ENCODE results near the gene TBXA2R. TPM values are rescaled to one million over a fixed set of nuclear protein-coding genes. Genes with fewer than 3 reads are reported as not detected.

Gene TBXA2R
- total and polyA plus RNA-seq, 2 of the 4 experiments (the other 2 are of a cell fraction): 0.36 to 2.3 TPM

DNA sequence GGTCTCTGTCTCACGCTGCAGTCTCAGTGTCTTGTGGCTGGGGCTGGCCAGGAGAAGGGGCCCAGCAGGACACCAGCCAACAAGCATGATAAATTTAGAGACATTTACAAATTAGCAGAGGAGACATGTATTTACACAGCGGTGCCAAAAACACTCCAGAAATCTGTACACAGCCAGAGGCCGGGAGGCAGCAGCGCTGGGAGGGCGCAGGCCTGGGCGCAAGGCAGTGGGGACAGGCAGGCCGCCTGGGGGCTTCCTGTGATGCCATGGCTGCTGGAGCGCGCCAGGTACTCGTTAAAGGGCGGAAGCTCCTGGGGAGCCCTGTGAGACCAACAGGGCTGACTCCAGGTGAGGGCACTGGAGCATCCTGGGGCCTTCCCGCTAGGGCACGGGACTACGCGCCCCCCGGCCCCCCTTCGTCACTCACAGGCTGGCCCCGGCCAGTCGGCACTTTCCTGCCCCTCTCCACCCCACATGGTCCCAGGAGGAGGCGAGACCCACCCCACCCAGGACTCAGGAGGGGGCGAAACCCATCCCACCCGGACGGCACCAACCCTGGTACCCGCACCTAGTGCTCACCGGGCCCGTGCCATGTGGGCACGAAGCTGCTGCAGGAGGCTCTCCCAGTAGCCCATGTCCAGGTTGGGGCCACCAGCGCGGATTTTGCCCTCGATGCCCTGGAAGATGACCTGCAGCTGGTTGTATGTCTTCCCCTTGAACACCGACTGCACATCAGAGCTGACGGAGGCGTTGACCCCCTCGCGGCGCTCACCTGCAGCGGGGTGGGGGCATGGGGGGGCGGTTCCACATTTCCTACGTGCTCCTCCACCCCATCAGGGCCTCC is 7.4 kb upstream of the TBXA2R start:
- Histone ChIP-seq H3K56ac (ENCODE audit: extremely low read depth, insufficient read depth, low read length) (no peak overlapping the region), H3K36me3 (ENCODE audit: control insufficient read depth, insufficient read depth, low read length) (peaks cover 32% of the 10 kb centered on the region), H3K4me3 (ENCODE audit: insufficient read depth, low read depth, low read length) (no peak overlapping the region), H4K5ac (ENCODE audit: low read depth, low read length) (no peak overlapping the region), H3K4me1 (ENCODE audit: control insufficient read depth, insufficient read depth, low read length) (peaks cover 3% of the 10 kb centered on the region; the same call in 1 of the 2 replicates), H3K27me3 (ENCODE audit: control insufficient read depth, insufficient read depth, low read length) (no peaks in the 10 kb centered on the region), H4K8ac (ENCODE audit: low read depth in 2 of 2, low read length in 2 of 2) (no peak overlapping the region), H3K4ac (ENCODE audit: low read depth, low read length) (no peak overlapping the region), H2BK120ac (ENCODE audit: low read depth, low read length) (no peak overlapping the region), H3K9me1 (ENCODE audit: insufficient read depth, low read length) (no peaks in the 10 kb centered on the region), H3K18ac (ENCODE audit: low read depth, low read length) (no peak overlapping the region), H2BK5ac (ENCODE audit: low read depth, low read length, poor library complexity, severe bottlenecking) (no peak overlapping the region), H3K79me1 (ENCODE audit: low read depth in 1 of 2, low read length in 2 of 2) (peaks cover 0 to 8% of the 10 kb centered on the region in 2 experiments; a peak in 1 of 4 replicates), H2AFZ (replicated peaks; ENCODE audit: low read length, poor library complexity) (no peak overlapping the region), H3K14ac (replicated peaks; ENCODE audit: low read depth, low read length) (no peak overlapping the region), H2BK15ac (ENCODE audit: low read depth, low read length) (no peak overlapping the region), H3K27ac (ENCODE audit: insufficient read depth, low read length) (no peak overlapping the region), H2BK20ac (ENCODE audit: low read depth, low read length) (no peak overlapping the region), H2AK5ac (ENCODE audit: low read depth, low read length) (no peak overlapping the region), H3K9ac (ENCODE audit: low read depth, low read length) (no peak overlapping the region), H3K23ac (ENCODE audit: low read depth, low read length) (no peak overlapping the region), H3K4me2 (ENCODE audit: low read depth, low read length) (no peak overlapping the region), H4K91ac (ENCODE audit: insufficient read depth, low read depth, low read length) (no peak overlapping the region), H4K20me1 (ENCODE audit: insufficient read depth, low read length) (peaks cover 3% of the 10 kb centered on the region; the same call in 1 of the 2 replicates), H2AK9ac (replicated peaks; ENCODE audit: low read depth, low read length, poor library complexity) (no peak overlapping the region), H3K9me3 (ENCODE audit: control insufficient read depth, insufficient read depth, low read length) (no peaks in the 10 kb centered on the region)
- DNase-seq (no peak), ATAC-seq (ENCODE audit: low read depth) (no peak)
- dilution Hi-C loops (cut with HindIII; ENCODE audit: low sequenced_read_pairs, unreplicated experiment) (no loop called here), in situ Hi-C loops (cut with MboI; ENCODE audit: low sequenced_read_pairs) (loop anchor here (25.0 kb wide), 1 partner anchor 302 kb away; no protein-coding TSS in a partner anchor), intact Hi-C loops (cut with micrococcal nuclease) (loop anchor here (10.0 kb wide), 1 partner anchor 289 kb away; no protein-coding TSS in a partner anchor)
- ChIA-PET POLR2A (ENCODE audit: unreplicated experiment) (no interaction called here), CTCF (no interaction called here)
- no TSS peak for BruUV-seq (replicated peaks)
- TF ChIP-seq RFX5 (IDR thresholded peaks at IDR 0.05; ENCODE audit: low read depth, low read length) (no peak), MXI1 (IDR thresholded peaks at IDR 0.05; ENCODE audit: borderline replicate concordance, low read depth, low read length) (no peak), ELK1 (IDR thresholded peaks at IDR 0.05; ENCODE audit: borderline replicate concordance, low read depth, low read length) (no peak), POLR2A (IDR thresholded peaks at IDR 0.05; ENCODE audit: low read depth, low read length) (no peak), CHD1 (IDR thresholded peaks at IDR 0.05; ENCODE audit: low read depth, low read length) (no peak), CTCF (conservative IDR thresholded peaks at IDR 0.05; ENCODE audit: low read depth, low read length) (no peak), CEBPB (IDR thresholded peaks at IDR 0.05; ENCODE audit: low read depth, low read length) (no peak), RAD21 (IDR thresholded peaks at IDR 0.05; ENCODE audit: low read length) (no peak), MAFK (IDR thresholded peaks at IDR 0.05; ENCODE audit: low read depth, low read length) (no peak), FOS (IDR thresholded peaks at IDR 0.05; ENCODE audit: low read depth, low read length) (no peak), RCOR1 (IDR thresholded peaks at IDR 0.05; ENCODE audit: insufficient replicate concordance, low read length) (no peak)
- WGBS, 2 experiments (ENCODE audit: extremely low coverage in 2 of 2, insufficient read length in 1 of 2): 68% methylated on average over 14 of the region's 39 CpGs; no CpG with 5 or more reads in 1 of the 2 experiments
